Stomach (tissue), 4 donors: ENCODE data around the gene ITPKC.

Experiments
- CTCF ChIP-seq, 7 experiments: fragments of 450-650 bp in 4 of 7; fragments of 200-600 bp in 3 of 7; sonication (generic) in 3 of 7; IDR thresholded peaks; one replicate each; pipeline ENCODE4 v1.5.1; 2016 to 2019; ENCODE audit warnings: antibody characterized with exemption in 7 of 7, control low read depth in 2 of 7, mild to moderate bottlenecking in 1 of 7
- EP300 ChIP-seq: sonication (generic); formaldehyde crosslinking; IDR thresholded peaks from one replicate; pipeline ENCODE4 v1.6.1; 2017; ENCODE audit warnings: antibody characterized with exemption
- POLR2A ChIP-seq, 4 donors: fragments of 450-650 bp; IDR thresholded peaks; one replicate each; pipeline ENCODE4 v1.6.1; 2016; ENCODE audit warnings: antibody characterized with exemption in 4 of 4, control low read depth in 2 of 4, mild to moderate bottlenecking in 1 of 4, moderate library complexity in 1 of 4

- TF ChIP-seq CTCF (IDR thresholded peaks at IDR 0.05) (no peak), POLR2A (IDR thresholded peaks at IDR 0.05) (no peak), EP300 (no peak)
Measured at GRCh38 chr19:40688309-40688708, 28.6 kb upstream of the ITPKC start.
